ENCODE measurements around the gene RGPD5.
"Not testable (repeated sequence)": the region's sequence is repeated elsewhere in the genome, so short reads cannot be mapped to it uniquely, and the experiment has no call there.

The RGPD5 gene

DNA sequence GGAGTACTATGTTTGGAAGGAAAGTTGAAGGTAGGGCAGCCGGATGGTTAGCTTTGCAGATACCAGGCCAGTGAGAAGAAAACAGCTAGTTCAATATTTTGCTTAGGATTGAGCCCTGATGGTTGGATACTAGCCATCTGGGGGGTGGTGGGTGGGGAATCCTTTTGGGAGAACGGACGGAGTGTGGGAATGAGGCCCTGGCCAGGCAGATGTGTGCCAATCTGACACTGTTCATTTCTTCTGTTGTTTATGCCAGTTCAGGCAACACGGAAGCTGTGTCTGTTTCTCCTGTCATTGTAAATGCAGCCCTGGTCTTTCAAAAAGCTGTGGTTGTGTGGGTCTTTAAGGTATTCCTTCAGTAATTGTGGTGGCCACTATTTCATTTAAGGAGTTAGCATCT, 96.9 kb downstream of the RGPD5 start:
- not testable (repeated sequence) for DNase-seq

- not testable (repeated sequence) for DNase-seq
These were observed 99.6 kb downstream of the RGPD5 start for GRCh38 chr2:109893736-109894135.

- DNase-seq: not testable (repeated sequence)
These were observed 100.0 kb downstream of the RGPD5 start for GRCh38 chr2:109894141-109894540.

GRCh38 chr2:109895090-109895869, 101.2 kb downstream of the RGPD5 start:
- DNase-seq: not testable (repeated sequence)

DNA sequence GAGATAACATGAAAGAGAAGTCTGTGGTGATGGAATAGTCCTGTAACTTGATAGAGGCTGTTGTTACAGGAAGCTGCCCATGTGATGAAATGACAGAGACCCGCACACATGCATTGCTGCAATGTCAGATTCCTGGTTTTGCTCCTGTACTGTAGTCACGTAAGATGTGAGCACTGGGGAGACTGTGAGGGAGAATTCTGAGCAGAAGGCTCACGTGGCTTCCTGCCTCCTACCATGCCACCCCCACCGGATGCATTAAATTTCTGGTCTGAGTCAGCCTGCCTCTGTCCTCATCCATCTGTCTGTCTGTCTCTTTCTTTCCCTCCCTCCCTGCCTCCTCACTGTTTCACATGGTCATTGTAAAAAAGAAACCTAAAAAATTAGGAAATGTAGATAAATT, 102.1 kb downstream of the RGPD5 start:
- not testable (repeated sequence) for DNase-seq

DNA sequence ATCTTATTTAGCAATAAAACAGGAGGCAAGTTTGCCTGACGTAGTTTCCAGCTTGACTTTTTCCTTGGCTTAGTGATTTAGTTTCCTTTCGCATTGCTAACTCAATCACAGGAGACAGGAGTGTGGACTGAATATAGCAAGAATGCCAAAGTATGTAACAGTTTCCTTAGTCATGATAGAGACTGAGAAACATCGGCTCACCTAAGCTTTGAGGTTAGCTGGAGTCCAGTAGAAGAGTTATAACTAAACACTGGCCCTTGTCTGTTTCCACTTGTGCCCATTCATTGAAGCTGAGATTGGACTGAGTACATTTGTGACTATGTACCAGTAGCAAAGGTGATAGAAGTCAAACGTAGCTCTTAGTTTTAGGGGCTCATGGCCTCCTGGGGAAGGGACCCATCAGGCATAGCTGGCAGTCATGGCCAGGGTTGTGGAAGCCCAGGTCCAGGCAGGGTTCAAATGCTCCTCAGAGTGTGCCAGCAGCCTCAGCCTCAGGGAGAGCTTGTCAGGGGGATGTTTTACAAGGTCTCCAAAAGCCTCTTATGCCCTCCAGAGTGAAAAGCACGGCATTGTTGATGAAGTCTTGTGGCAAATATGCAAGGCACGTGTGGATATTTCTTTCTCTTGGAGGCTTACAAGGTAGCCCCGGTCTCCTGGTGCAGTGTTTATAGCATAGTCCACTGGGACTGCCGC, 103.8 kb downstream of the RGPD5 start:
- not testable (repeated sequence) for DNase-seq

- DNase-seq: not testable (repeated sequence)
These were observed 104.6 kb downstream of the RGPD5 start, which contains the start of gene LIMS3 for GRCh38 chr2:109898462-109899336. Gene LIMS3 (plus strand): TSS chr2:109898688. CDS start chr2:109898729, 41 bp downstream.

GRCh38 chr2:109905796-109906195, 111.7 kb downstream of the RGPD5 start:
- not testable (repeated sequence) for DNase-seq

Measured in hypothalamus (tissue), 51 donors.